ENCODE results near the gene CR1L.

The CR1L gene

GRCh38 chr1:207645635-207646081 lies 725 bp downstream of the CR1L start:
- no peaks in the 10 kb centered on the region for H3K79me2 ChIP-seq (ENCODE audit: insufficient read depth, low read length)
- H3K9ac ChIP-seq (ENCODE audit: low read length): no peak overlapping the region
- H2AFZ ChIP-seq (ENCODE audit: low read length): no peak overlapping the region

GRCh38 chr1:207646171-207646570 lies 1.2 kb downstream of the CR1L start:
- Histone ChIP-seq H3K27me3 (ENCODE audit: insufficient read depth, low read length) (no peaks in the 10 kb centered on the region), H3K9me3 (ENCODE audit: low read length) (no peaks in the 10 kb centered on the region), H3K27ac (ENCODE audit: low read depth, low read length, poor library complexity, severe bottlenecking) (no peak overlapping the region), H4K20me1 (ENCODE audit: insufficient read depth, low read length) (no peaks in the 10 kb centered on the region), H3K9me2 (ENCODE audit: low read depth, low read length) (no peaks in the 10 kb centered on the region), H3K4me2 (ENCODE audit: low read length) (no peak overlapping the region), H3F3A (ENCODE audit: insufficient read depth, low read length) (no peaks in the 10 kb centered on the region), H3K36me3 (ENCODE audit: insufficient read depth, low read length) (no peaks in the 10 kb centered on the region), H3K9ac (ENCODE audit: low read length) (no peak overlapping the region), H3K4me3 (ENCODE audit: low read depth, low read length, poor library complexity, severe bottlenecking) (no peak overlapping the region), H3K4me1 (ENCODE audit: insufficient read depth, low read length, severe bottlenecking) (no peaks in the 10 kb centered on the region), H3K79me2 (ENCODE audit: insufficient read depth, low read length) (no peaks in the 10 kb centered on the region), H2AFZ (ENCODE audit: low read length) (no peak overlapping the region)
- TF ChIP-seq CTCF (IDR thresholded peaks at IDR 0.05; ENCODE audit: low read length): no peak
- TF ChIP-seq EZH2 (IDR thresholded peaks at IDR 0.05; ENCODE audit: borderline replicate concordance, low read length): no peak

More at GRCh38 chr1:207645635-207646081, 725 bp downstream of the CR1L start:
- H3K4me2 ChIP-seq (ENCODE audit: low read length): no peak overlapping the region
- H4K20me1 ChIP-seq (ENCODE audit: insufficient read depth, low read length): no peaks in the 10 kb centered on the region
- no peaks in the 10 kb centered on the region for H3K9me3 ChIP-seq (ENCODE audit: low read length)
- H3F3A ChIP-seq (ENCODE audit: insufficient read depth, low read length): no peaks in the 10 kb centered on the region
- H3K27me3 ChIP-seq (ENCODE audit: insufficient read depth, low read length): no peaks in the 10 kb centered on the region
- no peak overlapping the region for H3K27ac ChIP-seq (ENCODE audit: low read depth, low read length, poor library complexity, severe bottlenecking)
- no peaks in the 10 kb centered on the region for H3K4me1 ChIP-seq (ENCODE audit: insufficient read depth, low read length, severe bottlenecking)
- TF ChIP-seq CTCF (IDR thresholded peaks at IDR 0.05; ENCODE audit: low read length): no peak
- no peak for TF ChIP-seq EZH2 (IDR thresholded peaks at IDR 0.05; ENCODE audit: borderline replicate concordance, low read length)
- no peaks in the 10 kb centered on the region for H3K36me3 ChIP-seq (ENCODE audit: insufficient read depth, low read length)
- H3K9me2 ChIP-seq (ENCODE audit: low read depth, low read length): no peaks in the 10 kb centered on the region
- H3K4me3 ChIP-seq (ENCODE audit: low read depth, low read length, poor library complexity, severe bottlenecking): no peak overlapping the region

GRCh38 chr1:207646944-207647579 lies 2.1 kb downstream of the CR1L start:
- H3K79me2 ChIP-seq (ENCODE audit: insufficient read depth, low read length): no peaks in the 10 kb centered on the region
- H3K9me2 ChIP-seq (ENCODE audit: low read depth, low read length): no peaks in the 10 kb centered on the region
- no peaks in the 10 kb centered on the region for H4K20me1 ChIP-seq (ENCODE audit: insufficient read depth, low read length)
- H3K4me3 ChIP-seq (ENCODE audit: low read depth, low read length, poor library complexity, severe bottlenecking): no peak overlapping the region
- no peak overlapping the region for H3K27ac ChIP-seq (ENCODE audit: low read depth, low read length, poor library complexity, severe bottlenecking)
- H3F3A ChIP-seq (ENCODE audit: insufficient read depth, low read length): no peaks in the 10 kb centered on the region
- H3K9me3 ChIP-seq (ENCODE audit: low read length): no peaks in the 10 kb centered on the region
- no peaks in the 10 kb centered on the region for H3K36me3 ChIP-seq (ENCODE audit: insufficient read depth, low read length)
- H3K4me2 ChIP-seq (ENCODE audit: low read length): no peak overlapping the region
- TF ChIP-seq CTCF (IDR thresholded peaks at IDR 0.05; ENCODE audit: low read length) (no peak), EZH2 (IDR thresholded peaks at IDR 0.05; ENCODE audit: borderline replicate concordance, low read length) (no peak)
- no peak overlapping the region for H3K9ac ChIP-seq (ENCODE audit: low read length)
- H2AFZ ChIP-seq (ENCODE audit: low read length): no peak overlapping the region
- no peaks in the 10 kb centered on the region for H3K27me3 ChIP-seq (ENCODE audit: insufficient read depth, low read length)
- no peaks in the 10 kb centered on the region for H3K4me1 ChIP-seq (ENCODE audit: insufficient read depth, low read length, severe bottlenecking)
